Choroid plexus epithelial cell (primary cell): ENCODE results near the gene NAE1.

Experiments
- DNase-seq: peaks from one replicate; pipeline ENCODE4 v3.0.0-alpha.2; 2010; ENCODE audit warnings: low read depth
- H3K4me3 ChIP-seq: 2 replicates; pipeline ENCODE4 v1.5.1; 2011; ENCODE audit warnings: low read depth, mild to moderate bottlenecking, control low read depth, low read length, moderate library complexity
- TF ChIP-seq, protein P1 (sequence below): conservative IDR thresholded peaks from 2 replicates; pipeline ENCODE4 v1.5.1; 2011; ENCODE audit warnings: low read depth, mild to moderate bottlenecking, control low read depth, inconsistent platforms, low read length, moderate library complexity

NAE1 gene

DNA sequence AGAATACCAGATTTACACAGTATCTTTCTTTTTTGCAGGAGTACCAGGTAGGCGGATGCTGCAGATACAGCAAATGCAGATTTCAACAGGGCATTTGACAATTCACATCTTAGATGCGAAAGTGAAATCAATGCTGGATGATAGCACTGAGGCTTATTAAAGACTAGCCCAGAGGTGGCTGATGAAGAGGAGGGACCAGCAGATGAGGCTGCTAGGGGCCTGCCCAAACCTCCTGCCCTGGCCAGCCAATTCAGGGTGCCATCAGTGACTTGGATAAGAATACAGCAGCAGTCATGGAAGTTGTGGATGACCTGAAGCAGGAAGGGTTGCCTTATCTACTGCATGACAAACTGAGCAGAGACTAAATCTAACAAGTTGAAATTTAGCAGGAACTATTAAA lies 77.8 kb downstream of the NAE1 start:
- TF ChIP-seq, protein P1, sequence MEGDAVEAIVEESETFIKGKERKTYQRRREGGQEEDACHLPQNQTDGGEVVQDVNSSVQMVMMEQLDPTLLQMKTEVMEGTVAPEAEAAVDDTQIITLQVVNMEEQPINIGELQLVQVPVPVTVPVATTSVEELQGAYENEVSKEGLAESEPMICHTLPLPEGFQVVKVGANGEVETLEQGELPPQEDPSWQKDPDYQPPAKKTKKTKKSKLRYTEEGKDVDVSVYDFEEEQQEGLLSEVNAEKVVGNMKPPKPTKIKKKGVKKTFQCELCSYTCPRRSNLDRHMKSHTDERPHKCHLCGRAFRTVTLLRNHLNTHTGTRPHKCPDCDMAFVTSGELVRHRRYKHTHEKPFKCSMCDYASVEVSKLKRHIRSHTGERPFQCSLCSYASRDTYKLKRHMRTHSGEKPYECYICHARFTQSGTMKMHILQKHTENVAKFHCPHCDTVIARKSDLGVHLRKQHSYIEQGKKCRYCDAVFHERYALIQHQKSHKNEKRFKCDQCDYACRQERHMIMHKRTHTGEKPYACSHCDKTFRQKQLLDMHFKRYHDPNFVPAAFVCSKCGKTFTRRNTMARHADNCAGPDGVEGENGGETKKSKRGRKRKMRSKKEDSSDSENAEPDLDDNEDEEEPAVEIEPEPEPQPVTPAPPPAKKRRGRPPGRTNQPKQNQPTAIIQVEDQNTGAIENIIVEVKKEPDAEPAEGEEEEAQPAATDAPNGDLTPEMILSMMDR, result no peak
- DNase-seq, result no peak
- H3K4me3 ChIP-seq, result no peak overlapping the region
